Fibroblast of mammary gland (primary cell): ENCODE data around the gene BCL2L11.

Experiments
- DNase-seq: peaks from one replicate; pipeline ENCODE4 v3.0.0-alpha.2; 2010; ENCODE audit warnings: low read depth
- H3K4me3 ChIP-seq: 2 replicates; pipeline ENCODE4 v1.5.1; 2011; ENCODE audit warnings: low read depth, mild to moderate bottlenecking, low read length, moderate library complexity; ENCODE audit not compliant: control insufficient read depth
- CTCF ChIP-seq: conservative IDR thresholded peaks from 2 replicates; pipeline ENCODE4 v1.5.1; 2011; ENCODE audit warnings: low read depth, low read length, inconsistent platforms; ENCODE audit not compliant: control insufficient read depth, insufficient read depth

Gene BCL2L11

GRCh38 chr2:111142101-111142500 is 21.4 kb downstream of the BCL2L11 start:
- no peak overlapping the region for H3K4me3 ChIP-seq
- no peak for DNase-seq
- TF ChIP-seq CTCF = no peak

DNA sequence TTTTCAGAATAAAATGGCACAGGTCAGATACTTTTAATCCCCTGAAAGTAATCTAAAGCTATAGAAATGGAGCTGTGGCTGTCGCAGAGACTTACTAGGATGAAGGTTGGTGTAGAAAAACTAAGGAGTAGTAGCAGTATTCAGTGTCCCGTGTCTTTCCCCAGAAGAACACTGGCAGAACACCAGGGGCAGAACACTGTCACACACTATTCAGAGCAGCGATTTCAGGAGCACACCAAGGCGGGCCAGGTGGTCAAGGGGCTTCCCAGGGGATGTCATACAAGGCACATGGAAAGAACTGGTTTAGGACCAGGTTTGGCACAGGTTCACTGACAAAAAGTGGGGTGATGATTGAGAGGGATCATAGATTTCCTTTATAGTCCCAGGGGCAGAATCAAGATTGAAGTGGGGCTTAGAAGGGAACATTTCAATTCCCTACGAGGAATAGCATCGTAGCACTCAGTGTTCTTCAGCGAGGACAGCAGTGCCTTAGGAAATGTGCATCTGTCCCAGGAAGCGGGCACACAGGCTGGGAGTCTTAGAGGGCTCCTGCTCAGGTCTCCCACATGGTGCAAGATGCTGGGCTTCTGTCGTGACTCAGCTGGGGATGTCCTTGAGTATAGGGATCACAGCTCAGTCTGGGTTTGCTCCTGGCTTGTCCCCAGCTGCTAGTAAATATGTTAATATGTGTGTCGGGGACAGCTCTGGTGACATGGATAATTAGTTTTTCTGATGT is 22.6 kb downstream of the BCL2L11 start:
- no peak for TF ChIP-seq CTCF
- H3K4me3 ChIP-seq = no peak overlapping the region
- DNase-seq = no peak

GRCh38 chr2:111143843-111144198 is 23.1 kb downstream of the BCL2L11 start:
- no peak overlapping the region for H3K4me3 ChIP-seq
- no peak for DNase-seq
- TF ChIP-seq CTCF = no peak

DNA sequence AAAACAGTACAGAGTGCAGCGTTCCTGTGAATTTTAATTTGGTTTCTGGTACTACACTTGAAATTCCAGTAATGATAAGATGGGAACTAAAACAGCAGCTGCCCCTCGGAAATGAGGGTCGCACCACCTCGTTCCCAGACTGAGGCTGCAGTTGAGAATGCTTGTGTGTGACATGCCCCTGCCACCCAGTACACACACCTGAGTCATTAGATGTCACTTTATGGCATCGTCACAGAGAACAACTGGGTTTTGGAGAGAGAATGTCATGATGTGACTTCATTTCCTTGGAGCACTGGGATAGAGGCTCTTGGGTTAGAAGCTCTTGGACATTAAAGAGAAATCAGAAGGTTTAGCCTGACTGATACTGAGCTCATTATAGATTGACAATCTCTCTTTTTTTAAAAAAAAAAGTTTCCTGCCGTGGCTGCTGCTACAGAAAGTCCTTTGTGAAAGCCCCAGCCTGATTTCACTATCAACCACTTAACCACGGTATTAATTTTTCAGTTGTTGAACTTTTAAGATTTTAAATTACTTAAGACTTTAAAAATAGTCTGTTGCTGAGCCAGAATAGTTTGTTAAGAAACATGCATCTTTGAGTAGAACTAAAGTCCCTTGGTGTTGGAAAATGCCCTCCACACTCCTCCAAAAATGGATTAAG is 24.5 kb downstream of the BCL2L11 start:
- DNase-seq = no peak
- no peak for TF ChIP-seq CTCF

DNA sequence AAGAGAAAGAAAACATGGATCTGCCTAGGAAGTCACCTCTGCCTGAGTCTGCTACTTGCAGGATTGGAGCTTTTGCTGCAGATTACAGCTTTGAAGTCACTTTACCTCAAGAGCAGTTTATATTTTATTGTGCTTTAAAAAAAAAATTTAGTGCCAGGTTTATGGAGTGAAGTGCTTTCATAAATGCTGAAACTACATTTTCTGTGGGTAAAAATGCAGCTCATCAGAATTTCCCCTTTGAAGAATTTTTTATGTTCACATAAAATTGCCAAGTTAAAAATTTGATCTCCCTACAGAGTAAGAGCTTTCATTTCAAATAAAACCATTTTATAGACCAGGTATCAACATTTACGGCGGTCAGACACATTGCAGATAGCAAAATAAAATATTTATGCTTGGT is 25.2 kb downstream of the BCL2L11 start:
- H3K4me3 ChIP-seq = no peak overlapping the region
- no peak for TF ChIP-seq CTCF

More for the DNA sequence above, 24.5 kb downstream of the BCL2L11 start:
- no peak overlapping the region for H3K4me3 ChIP-seq

GRCh38 chr2:111148225-111148873 is 27.6 kb downstream of the BCL2L11 start:
- TF ChIP-seq CTCF = no peak
- no peak for DNase-seq
- no peak overlapping the region for H3K4me3 ChIP-seq

More for the DNA sequence above, 25.2 kb downstream of the BCL2L11 start:
- DNase-seq = no peak
